Measurements from ENCODE around the gene GIPC1. TPM values are rescaled to one million over a fixed set of nuclear protein-coding genes. Genes with fewer than 3 reads are reported as not detected.

The GIPC1 gene
- total RNA-seq, 1 donor from 2014 or later = 327 TPM

GRCh38 chr19:14440049-14440448 is 55.9 kb downstream of the GIPC1 start:
- no peak for TF ChIP-seq CTCF (IDR thresholded peaks at IDR 0.05; ENCODE audit: insufficient read depth, low read length, severe bottlenecking)
- no peak for FAIRE-seq
- Histone ChIP-seq H3K4me3 (ENCODE audit: low read depth, low read length) (no peak overlapping the region), H3K36me3 (ENCODE audit: control insufficient read depth, insufficient read depth, low read length) (no peaks in the 10 kb centered on the region), H3K27me3 (ENCODE audit: control insufficient read depth, insufficient read depth, low read length) (no peaks in the 10 kb centered on the region)
- no peak for DNase-seq (ENCODE audit: low read depth)

- DNase-seq (ENCODE audit: low read depth) (no peak), FAIRE-seq (no peak)
- Histone ChIP-seq H3K36me3 (ENCODE audit: control insufficient read depth, insufficient read depth, low read length) (no peaks in the 10 kb centered on the region), H3K4me3 (ENCODE audit: low read depth, low read length) (no peak overlapping the region), H3K27me3 (ENCODE audit: control insufficient read depth, insufficient read depth, low read length) (no peaks in the 10 kb centered on the region)
- no peak for TF ChIP-seq CTCF (IDR thresholded peaks at IDR 0.05; ENCODE audit: insufficient read depth, low read length, severe bottlenecking)
Observed at GRCh38 chr19:14439014-14439413, 56.9 kb downstream of the GIPC1 start.

- peaks cover 3% of the 10 kb centered on the region for H3K27me3 ChIP-seq (ENCODE audit: control insufficient read depth, insufficient read depth, low read length)
- H3K4me3 ChIP-seq (ENCODE audit: low read depth, low read length) = no peak overlapping the region
- FAIRE-seq (no peak), DNase-seq (ENCODE audit: low read depth) (no peak)
- no peak for TF ChIP-seq CTCF (IDR thresholded peaks at IDR 0.05; ENCODE audit: insufficient read depth, low read length, severe bottlenecking)
- no peaks in the 10 kb centered on the region for H3K36me3 ChIP-seq (ENCODE audit: control insufficient read depth, insufficient read depth, low read length)
Observed at GRCh38 chr19:14437578-14438140, 58.3 kb downstream of the GIPC1 start.

GRCh38 chr19:14435320-14436050 is 60.4 kb downstream of the GIPC1 start:
- no peak for FAIRE-seq
- H3K27me3 ChIP-seq (ENCODE audit: control insufficient read depth, insufficient read depth, low read length) = peaks cover 6% of the 10 kb centered on the region
- no peaks in the 10 kb centered on the region for H3K36me3 ChIP-seq (ENCODE audit: control insufficient read depth, insufficient read depth, low read length)
- no peak for TF ChIP-seq CTCF (IDR thresholded peaks at IDR 0.05; ENCODE audit: insufficient read depth, low read length, severe bottlenecking)
- H3K4me3 ChIP-seq (ENCODE audit: low read depth, low read length) = no peak overlapping the region
- no peak for DNase-seq (ENCODE audit: low read depth)

GRCh38 chr19:14434543-14435319 is 61.2 kb downstream of the GIPC1 start:
- FAIRE-seq (no peak), DNase-seq (ENCODE audit: low read depth) (peak; percentile 46)
- Histone ChIP-seq H3K27me3 (ENCODE audit: control insufficient read depth, insufficient read depth, low read length) (peaks cover 6% of the 10 kb centered on the region), H3K4me3 (ENCODE audit: low read depth, low read length) (no peak overlapping the region), H3K36me3 (ENCODE audit: control insufficient read depth, insufficient read depth, low read length) (no peaks in the 10 kb centered on the region)
- TF ChIP-seq CTCF (IDR thresholded peaks at IDR 0.05; ENCODE audit: insufficient read depth, low read length, severe bottlenecking) = no peak

Measured in bronchial epithelial cell (primary cell).